ENCODE results near the gene MMP23B.

GRCh38 chr1:1621173-1622009 is 10.6 kb upstream of the MMP23B start:
- TF ChIP-seq CTCF (IDR thresholded peaks at IDR 0.05) (no peak), POLR2A (IDR thresholded peaks at IDR 0.05) (no peak)

Data from lower leg skin (tissue), 3 donors.